OCI-LY7 (cell line): Measurements from ENCODE around the gene ASB18. TPM values are rescaled to one million over a fixed set of nuclear protein-coding genes. Genes with fewer than 3 reads are reported as not detected.

Source experiments
- BruUV-seq: library from RNA; stranded (reverse); fragments of 400-500 nt; replicated peaks from 2 replicates; lab custom pipeline; 2021; lab: Mats Ljungman, UMichigan
- CTCF ChIA-PET: fragments of 300-600 bp; sonication (Branson Sonifier 250); formaldehyde crosslinking; loops from one replicate; lab custom pipeline; 2022; ENCODE audit warnings: antibody characterized with exemption; ENCODE audit not compliant: unreplicated experiment; lab: Charles Lee
- POLR2A ChIA-PET: fragments of 300-600 bp; sonication (Branson Sonifier 250); formaldehyde crosslinking; loops from one replicate; lab custom pipeline; 2022; ENCODE audit warnings: antibody characterized with exemption; lab: Charles Lee
- DNase-seq: peaks from one replicate; pipeline ENCODE4 v3.0.0-alpha.2; 2015; ENCODE audit warnings: low spot score
- H2AFZ ChIP-seq: fragments of 200-600 bp; sonication (generic), shearing (Covaris generic); 2 replicates; pipeline ENCODE4 v1.6.1; 2014; ENCODE audit warnings: mild to moderate bottlenecking, antibody characterized with exemption, low read length, moderate library complexity
- H3K27ac ChIP-seq: fragments of 200-600 bp; sonication (generic); 2 replicates; pipeline ENCODE4 v1.5.1; 2014; ENCODE audit warnings: mixed run types, low read depth, mild to moderate bottlenecking, moderate library complexity, low read length, inconsistent platforms; ENCODE audit not compliant: poor library complexity, severe bottlenecking
- H3K36me3 ChIP-seq: fragments of 200-600 bp; sonication (generic); 2 replicates; pipeline ENCODE4 v1.6.1; 2014; ENCODE audit warnings: mild to moderate bottlenecking, antibody characterized with exemption, low read length, moderate library complexity, mixed read lengths; ENCODE audit not compliant: insufficient read depth
- H3K4me1 ChIP-seq: fragments of 200-600 bp; sonication (generic); 2 replicates; pipeline ENCODE4 v1.5.1; 2014; ENCODE audit warnings: mild to moderate bottlenecking, low read length; ENCODE audit not compliant: insufficient read depth, poor library complexity, severe bottlenecking
- H3K4me2 ChIP-seq: fragments of 200-600 bp; sonication (generic); 2 replicates; pipeline ENCODE4 v1.6.1; 2014; ENCODE audit warnings: mild to moderate bottlenecking, low read length
- H3K4me3 ChIP-seq: fragments of 200-600 bp; sonication (generic); 2 replicates; pipeline ENCODE4 v1.5.1; 2014; ENCODE audit warnings: mild to moderate bottlenecking, low read depth, low read length; ENCODE audit not compliant: poor library complexity, severe bottlenecking
- H3K79me2 ChIP-seq: fragments of 200-600 bp; sonication (generic); 2 replicates; pipeline ENCODE4 v1.6.1; 2016; ENCODE audit warnings: low read depth, mild to moderate bottlenecking, low read length, moderate library complexity, mixed read lengths; ENCODE audit not compliant: insufficient read depth
- H3K9me2 ChIP-seq: fragments of 200-600 bp; sonication (generic); 2 replicates; pipeline ENCODE4 v1.6.1; 2016; ENCODE audit warnings: mild to moderate bottlenecking, low read length, mixed read lengths; ENCODE audit not compliant: insufficient read depth
- H3K9me3 ChIP-seq: fragments of 200-600 bp; sonication (generic); 2 replicates; pipeline ENCODE4 v1.6.1; 2014; ENCODE audit warnings: mild to moderate bottlenecking, mixed run types, low read length, mixed read lengths
- H4K20me1 ChIP-seq: fragments of 200-600 bp; sonication (generic); 2 replicates; pipeline ENCODE4 v1.6.1; 2014; ENCODE audit warnings: mild to moderate bottlenecking, antibody characterized with exemption, low read length, moderate library complexity, mixed read lengths; ENCODE audit not compliant: insufficient read depth
- CTCF ChIP-seq: fragments of 200-600 bp; sonication (generic); conservative IDR thresholded peaks from 2 replicates; pipeline ENCODE4 v1.5.1; 2014; ENCODE audit warnings: mild to moderate bottlenecking, antibody characterized with exemption, low read length, moderate library complexity, mixed read lengths
- EZH2phosphoT487 ChIP-seq: fragments of 200-600 bp; sonication (generic); IDR thresholded peaks from 2 replicates; pipeline ENCODE4 v1.6.1; 2018; ENCODE audit warnings: low read depth, borderline replicate concordance, mild to moderate bottlenecking, mixed run types, antibody characterized with exemption, low read length, moderate library complexity, mixed read lengths
- intact Hi-C: fragments of 100-400 bp; cut with micrococcal nuclease; formaldehyde crosslinking; loops from one replicate; pipeline ENCODE4 v1.10.0; 2022; ENCODE audit not compliant: unreplicated experiment
- total RNA-seq, 2 experiments: library from RNA; depleted of rRNA in 1 of 2; stranded (reverse); fragments of >200 nt in 1 of 2; shearing (Covaris generic) in 1 of 2; gene quantifications; 2 replicates each; pipeline ENCODE4 v1.2.3, GENCODE V29; 2014 to 2022

ASB18 gene
- total RNA-seq, 2 experiments from 2014 or later, result not detected

DNA sequence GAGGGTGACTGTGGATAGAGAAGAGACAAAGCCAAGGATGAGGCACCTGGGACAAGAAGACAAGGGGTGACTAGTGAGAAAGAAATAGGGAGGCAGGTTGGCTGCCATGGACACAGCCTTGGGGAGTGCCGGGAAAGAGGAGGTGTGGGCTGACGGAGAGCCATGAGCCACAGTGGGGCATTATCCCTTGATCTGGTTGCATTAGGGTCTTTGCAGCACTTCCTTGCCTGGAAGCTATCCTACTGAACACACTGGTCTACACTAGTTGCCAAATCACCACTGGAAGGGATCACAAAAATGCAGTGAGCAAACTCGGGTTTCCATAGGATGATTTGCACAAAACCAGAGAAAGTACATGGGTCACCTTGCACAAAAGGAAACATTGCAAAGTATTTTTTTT lies 27.7 kb upstream of the ASB18 start:
- no peaks in the 10 kb centered on the region for H3K4me1 ChIP-seq
- no peaks in the 10 kb centered on the region for H3K9me3 ChIP-seq
- H3K9me2 ChIP-seq, result no peaks in the 10 kb centered on the region
- no peaks in the 10 kb centered on the region for H4K20me1 ChIP-seq
- intact Hi-C loops, result no loop called here
- no peak for TF ChIP-seq EZH2phosphoT487
- no peak for TF ChIP-seq CTCF
- no TSS peak for BruUV-seq
- H2AFZ ChIP-seq, result no peak overlapping the region
- CTCF ChIA-PET, result no interaction called here
- H3K27ac ChIP-seq, result no peak overlapping the region
- no peaks in the 10 kb centered on the region for H3K36me3 ChIP-seq
- POLR2A ChIA-PET, result interaction anchor here (1.0 kb wide), 1 partner anchor 16 kb away, joined by 3 read pairs; no protein-coding TSS in a partner anchor
- DNase-seq, result no peak
- H3K4me3 ChIP-seq, result no peak overlapping the region
- H3K79me2 ChIP-seq, result no peaks in the 10 kb centered on the region
- no peak overlapping the region for H3K4me2 ChIP-seq

- no peaks in the 10 kb centered on the region for H4K20me1 ChIP-seq
- ChIA-PET POLR2A (interaction anchor here (1.0 kb wide), 1 partner anchor 16 kb away, joined by 3 read pairs; no protein-coding TSS in a partner anchor), CTCF (no interaction called here)
- H3K4me1 ChIP-seq, result no peaks in the 10 kb centered on the region
- no peak overlapping the region for H2AFZ ChIP-seq
- H3K4me2 ChIP-seq, result no peak overlapping the region
- no peaks in the 10 kb centered on the region for H3K36me3 ChIP-seq
- no peak overlapping the region for H3K4me3 ChIP-seq
- no peaks in the 10 kb centered on the region for H3K79me2 ChIP-seq
- H3K9me3 ChIP-seq, result no peaks in the 10 kb centered on the region
- intact Hi-C loops, result no loop called here
- TF ChIP-seq EZH2phosphoT487 (no peak), CTCF (no peak)
- BruUV-seq, result no TSS peak
- DNase-seq, result no peak
- no peak overlapping the region for H3K27ac ChIP-seq
- H3K9me2 ChIP-seq, result no peaks in the 10 kb centered on the region
These were observed 27.3 kb upstream of the ASB18 start for GRCh38 chr2:236291476-236291875.

DNA sequence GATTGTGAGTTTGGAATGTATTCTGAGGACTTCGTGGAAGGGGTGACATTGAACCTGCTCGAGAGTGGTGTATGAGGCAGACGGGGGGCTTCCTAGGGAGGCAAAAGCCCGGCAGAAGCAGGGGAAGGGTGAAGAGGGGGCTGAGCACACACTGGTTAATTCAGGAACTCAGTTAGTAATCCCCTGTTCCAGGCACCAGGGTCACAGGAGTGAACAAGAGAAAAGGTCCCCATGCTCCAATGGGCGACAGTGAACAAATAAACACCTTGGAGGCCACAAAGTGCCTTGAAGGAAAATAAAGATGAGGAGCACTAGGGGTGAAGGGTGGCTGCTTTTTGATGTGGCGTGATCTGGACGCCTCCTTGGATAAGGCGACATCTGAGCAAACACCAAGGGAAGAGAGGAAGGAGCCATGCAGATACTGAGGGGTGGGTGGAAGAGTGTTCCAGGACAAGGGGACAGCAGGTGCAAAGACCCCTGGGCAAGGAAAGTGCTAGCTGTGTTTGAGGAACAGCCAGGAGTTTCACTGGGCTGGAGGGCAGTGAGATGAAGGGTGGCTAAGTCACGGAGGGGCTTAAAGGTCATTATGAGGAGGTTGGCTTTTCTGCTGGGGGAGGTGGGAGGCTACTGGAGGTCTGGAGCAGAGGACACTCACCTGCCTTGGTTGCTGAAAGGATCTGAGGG lies 26.7 kb upstream of the ASB18 start:
- no peak overlapping the region for H2AFZ ChIP-seq
- no peaks in the 10 kb centered on the region for H3K79me2 ChIP-seq
- TF ChIP-seq EZH2phosphoT487 (no peak), CTCF (no peak)
- POLR2A ChIA-PET, result no interaction called here
- intact Hi-C loops, result no loop called here
- H3K4me1 ChIP-seq, result no peaks in the 10 kb centered on the region
- no peaks in the 10 kb centered on the region for H3K9me3 ChIP-seq
- H4K20me1 ChIP-seq, result no peaks in the 10 kb centered on the region
- no peak overlapping the region for H3K27ac ChIP-seq
- H3K4me3 ChIP-seq, result no peak overlapping the region
- H3K4me2 ChIP-seq, result no peak overlapping the region
- CTCF ChIA-PET, result no interaction called here
- no TSS peak for BruUV-seq
- H3K36me3 ChIP-seq, result no peaks in the 10 kb centered on the region
- no peak for DNase-seq
- no peaks in the 10 kb centered on the region for H3K9me2 ChIP-seq
